Measurements from ENCODE around the gene AKAP7.

GRCh38 chr6:131281471-131282270 lies 146.4 kb downstream of the AKAP7 start:
- TF ChIP-seq CBX2 (IDR thresholded peaks at IDR 0.05; ENCODE audit: borderline replicate concordance, low read depth), result no peak
- TF ChIP-seq JUNB (IDR thresholded peaks at IDR 0.05), result no peak
- no peak for TF ChIP-seq RCOR1 (IDR thresholded peaks at IDR 0.05; ENCODE audit: low read depth, low read length)
- no peak for TF ChIP-seq NR3C1 (IDR thresholded peaks at IDR 0.05)
- TF ChIP-seq, protein P1, sequence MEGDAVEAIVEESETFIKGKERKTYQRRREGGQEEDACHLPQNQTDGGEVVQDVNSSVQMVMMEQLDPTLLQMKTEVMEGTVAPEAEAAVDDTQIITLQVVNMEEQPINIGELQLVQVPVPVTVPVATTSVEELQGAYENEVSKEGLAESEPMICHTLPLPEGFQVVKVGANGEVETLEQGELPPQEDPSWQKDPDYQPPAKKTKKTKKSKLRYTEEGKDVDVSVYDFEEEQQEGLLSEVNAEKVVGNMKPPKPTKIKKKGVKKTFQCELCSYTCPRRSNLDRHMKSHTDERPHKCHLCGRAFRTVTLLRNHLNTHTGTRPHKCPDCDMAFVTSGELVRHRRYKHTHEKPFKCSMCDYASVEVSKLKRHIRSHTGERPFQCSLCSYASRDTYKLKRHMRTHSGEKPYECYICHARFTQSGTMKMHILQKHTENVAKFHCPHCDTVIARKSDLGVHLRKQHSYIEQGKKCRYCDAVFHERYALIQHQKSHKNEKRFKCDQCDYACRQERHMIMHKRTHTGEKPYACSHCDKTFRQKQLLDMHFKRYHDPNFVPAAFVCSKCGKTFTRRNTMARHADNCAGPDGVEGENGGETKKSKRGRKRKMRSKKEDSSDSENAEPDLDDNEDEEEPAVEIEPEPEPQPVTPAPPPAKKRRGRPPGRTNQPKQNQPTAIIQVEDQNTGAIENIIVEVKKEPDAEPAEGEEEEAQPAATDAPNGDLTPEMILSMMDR (IDR thresholded peaks at IDR 0.05), result no peak
- no peak for TF ChIP-seq EP300 (IDR thresholded peaks at IDR 0.05)
- no peak for TF ChIP-seq POLR2A (IDR thresholded peaks at IDR 0.05; ENCODE audit: low read length)
- TF ChIP-seq MAX (IDR thresholded peaks at IDR 0.05), result no peak
- TF ChIP-seq REST (IDR thresholded peaks at IDR 0.05), result no peak
- TF ChIP-seq SMC3 (IDR thresholded peaks at IDR 0.05), result no peak
- TF ChIP-seq JUN (IDR thresholded peaks at IDR 0.05), result no peak
